DOHH2 (cell line): ENCODE data around the gene BMX.

Experiments
- CTCF ChIP-seq: fragments of 200-600 bp; sonication (generic); IDR thresholded peaks from one replicate; pipeline ENCODE4 v1.5.1; 2014; ENCODE audit warnings: antibody characterized with exemption, mild to moderate bottlenecking, low read depth, low read length; ENCODE audit not compliant: poor library complexity, severe bottlenecking
- EZH2phosphoT487 ChIP-seq: fragments of 200-600 bp; sonication (generic); IDR thresholded peaks from 2 replicates; pipeline ENCODE4 v1.6.1; 2017; ENCODE audit warnings: borderline replicate concordance, mild to moderate bottlenecking, antibody characterized with exemption, low read length, moderate library complexity, mixed read lengths

GRCh38 chrX:15469613-15470012 is 31.0 kb upstream of the BMX start:
- TF ChIP-seq CTCF, result no peak
- TF ChIP-seq EZH2phosphoT487, result no peak
